AG08396 (cell line): ENCODE data around the gene LGALS8.
A peak's percentile ranks its signal among the peaks of the same experiment; 100 is the strongest.
"Not testable (repeated sequence)": the region's sequence is repeated elsewhere in the genome, so short reads cannot be mapped to it uniquely, and the experiment has no call there.

ENCODE experiments used
- DNase-seq: peaks from one replicate; pipeline ENCODE4 v3.0.0; 2012; ENCODE audit warnings: low spot score, mixed read lengths

Gene LGALS8

GRCh38 chr1:236523704-236524141, at the start of gene LGALS8:
Gene LGALS8, plus strand, starts transcription at chr1:236523982. Its CDS starts 2,089 bp downstream, at chr1:236526071.
- peak; percentile 91 for DNase-seq

- no peak for DNase-seq
Observed at GRCh38 chr1:236476019-236476418, 47.8 kb upstream of the LGALS8 start.

GRCh38 chr1:236480758-236481436, 42.9 kb upstream of the LGALS8 start:
- DNase-seq = no peak

GRCh38 chr1:236484310-236484971, 39.3 kb upstream of the LGALS8 start:
- DNase-seq = no peak

- DNase-seq = no peak
Observed at GRCh38 chr1:236486356-236487002, 37.3 kb upstream of the LGALS8 start.

DNA sequence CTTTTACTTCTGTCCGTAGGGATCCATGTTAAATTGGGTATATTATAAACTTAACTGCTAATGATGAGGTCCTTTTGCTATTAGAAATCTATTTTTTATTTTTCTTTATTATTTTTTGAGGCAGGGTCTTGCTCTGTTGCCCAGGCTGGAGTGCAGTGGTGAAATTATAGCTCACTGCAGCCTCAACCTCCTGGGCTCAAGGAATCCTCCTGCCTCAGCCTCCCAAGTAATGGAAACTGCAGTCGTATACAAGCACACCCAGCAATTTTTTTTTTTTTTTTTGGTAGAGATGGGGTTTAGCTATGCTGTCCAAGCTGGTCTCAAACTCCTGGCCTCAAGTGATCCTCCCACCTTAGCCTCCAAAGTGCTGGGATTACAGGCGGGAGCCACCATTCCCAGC, 34.6 kb upstream of the LGALS8 start:
- not testable (repeated sequence) for DNase-seq

DNA sequence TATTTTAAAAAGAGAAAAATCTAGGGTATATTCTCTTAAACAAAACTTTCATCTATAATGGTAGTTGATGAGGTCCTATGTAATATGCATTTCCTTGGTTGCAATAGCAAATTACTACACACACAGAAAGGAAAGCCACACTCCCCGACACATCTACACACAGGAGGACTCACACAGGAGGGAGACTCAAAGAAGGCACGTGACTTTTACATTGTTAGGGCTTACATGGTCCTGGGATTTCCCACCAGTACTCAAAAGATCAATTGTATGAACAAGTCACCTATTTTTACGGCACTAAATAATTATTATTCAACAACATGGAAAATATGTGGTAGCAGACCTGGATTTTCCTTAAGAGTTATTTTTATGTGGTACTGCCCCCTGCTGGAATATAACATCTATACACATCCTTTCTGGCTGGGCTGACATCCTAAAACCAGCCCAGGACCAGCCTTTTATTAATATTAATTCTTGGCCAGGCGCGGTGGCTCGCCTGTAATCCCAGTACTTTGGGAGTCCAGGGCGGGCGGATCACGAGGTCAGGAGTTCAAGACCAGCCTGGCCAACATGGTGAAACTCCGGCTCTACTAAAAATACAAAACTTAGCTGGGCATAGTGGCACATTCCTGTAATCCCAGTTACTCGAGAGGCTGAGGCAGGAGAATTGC, 33.9 kb upstream of the LGALS8 start:
- DNase-seq = peak; percentile 61

DNA sequence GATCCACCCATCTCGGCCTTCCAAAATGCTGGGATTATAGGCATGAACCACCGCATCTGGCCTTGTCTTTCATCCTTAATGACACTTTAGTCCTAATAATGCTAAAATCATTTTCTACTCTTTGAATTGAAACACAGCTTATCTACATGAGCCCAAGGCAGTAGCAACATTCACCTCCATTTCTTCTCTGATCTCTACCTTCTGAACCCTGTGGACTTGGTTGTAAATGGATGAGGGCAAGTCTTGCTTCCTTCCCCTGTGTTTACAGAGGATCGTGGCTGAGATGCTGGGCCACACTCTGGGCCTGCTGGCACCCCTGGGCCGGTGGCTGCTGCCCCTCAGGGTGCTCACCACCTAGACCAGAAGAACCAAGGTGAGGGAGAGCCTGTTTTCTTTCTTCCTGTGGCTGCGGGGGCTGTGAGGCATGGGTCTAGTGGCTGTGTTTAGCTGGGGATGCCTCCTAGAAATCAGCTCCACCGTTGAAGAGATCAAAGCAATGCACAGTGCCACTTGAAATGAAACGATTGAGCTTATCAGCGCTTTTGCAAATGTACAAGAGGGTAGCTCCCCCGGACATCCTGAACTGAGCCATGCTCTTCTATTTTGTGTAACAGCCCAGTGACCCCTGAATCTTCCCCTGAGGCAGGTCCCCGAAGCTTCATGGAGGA, 32.2 kb upstream of the LGALS8 start:
- DNase-seq = no peak

- no peak for DNase-seq
Observed at GRCh38 chr1:236492378-236492777, 31.4 kb upstream of the LGALS8 start.

DNA sequence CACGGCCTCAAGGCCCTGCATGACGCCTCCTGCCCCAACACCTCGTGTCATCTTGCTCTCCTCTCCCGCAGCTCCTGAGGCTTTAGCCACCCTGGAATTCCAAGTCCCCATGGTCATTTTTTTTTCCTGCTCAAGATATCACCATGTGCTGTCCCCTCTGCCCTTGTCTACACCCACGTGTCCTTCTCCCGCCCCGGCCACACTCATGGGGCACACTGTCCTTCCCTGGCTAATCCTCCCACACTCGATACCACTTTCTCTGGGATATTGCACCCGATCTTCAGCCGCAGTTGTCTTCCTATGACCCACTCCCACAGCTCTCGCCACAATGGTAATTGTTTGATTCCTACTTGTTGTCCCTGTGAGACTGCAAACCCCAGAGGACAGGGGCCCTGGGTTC, 29.7 kb upstream of the LGALS8 start:
- DNase-seq = no peak

DNA sequence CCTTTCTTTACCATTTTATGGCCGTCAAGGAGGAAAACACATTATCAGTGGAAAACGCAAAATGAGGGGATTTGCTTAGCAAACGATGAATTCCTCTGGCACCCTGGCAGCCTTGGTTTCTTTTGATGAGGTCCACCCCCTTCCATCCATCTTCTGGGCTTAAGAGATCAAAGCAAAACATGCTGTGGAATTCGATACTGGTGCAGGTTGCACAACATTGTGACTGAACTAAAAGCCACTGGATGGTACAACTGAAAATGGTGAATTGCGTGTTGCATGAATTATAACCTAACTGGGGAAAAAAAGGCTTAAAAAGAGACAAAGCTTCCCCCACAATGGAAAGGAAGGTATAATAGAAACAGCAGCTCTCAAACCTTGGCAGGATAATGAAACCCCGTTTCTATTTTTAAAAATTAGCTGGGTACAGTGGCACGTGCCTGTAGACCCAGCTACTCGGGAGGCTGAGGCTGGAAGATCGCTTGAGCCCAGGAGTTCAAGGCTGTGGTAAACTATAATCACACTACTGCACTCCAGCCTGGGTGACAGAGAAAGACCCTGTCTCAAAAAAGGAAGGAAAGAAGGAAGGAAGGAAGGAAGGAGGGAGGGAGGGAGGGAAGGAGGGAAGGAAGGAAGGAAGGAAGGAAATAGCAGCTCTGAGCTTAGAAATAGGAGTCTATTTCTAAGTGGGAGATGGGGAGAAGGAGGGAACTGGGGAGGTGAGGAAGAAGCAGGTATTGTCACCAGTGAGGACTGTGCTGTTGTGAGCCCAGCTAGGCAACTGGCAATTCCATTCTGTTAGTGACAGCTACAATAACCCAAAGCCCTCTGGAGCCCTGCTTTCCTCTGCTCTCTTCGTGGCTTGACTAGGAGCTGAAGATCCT, 29.0 kb upstream of the LGALS8 start:
- DNase-seq = no peak

DNA sequence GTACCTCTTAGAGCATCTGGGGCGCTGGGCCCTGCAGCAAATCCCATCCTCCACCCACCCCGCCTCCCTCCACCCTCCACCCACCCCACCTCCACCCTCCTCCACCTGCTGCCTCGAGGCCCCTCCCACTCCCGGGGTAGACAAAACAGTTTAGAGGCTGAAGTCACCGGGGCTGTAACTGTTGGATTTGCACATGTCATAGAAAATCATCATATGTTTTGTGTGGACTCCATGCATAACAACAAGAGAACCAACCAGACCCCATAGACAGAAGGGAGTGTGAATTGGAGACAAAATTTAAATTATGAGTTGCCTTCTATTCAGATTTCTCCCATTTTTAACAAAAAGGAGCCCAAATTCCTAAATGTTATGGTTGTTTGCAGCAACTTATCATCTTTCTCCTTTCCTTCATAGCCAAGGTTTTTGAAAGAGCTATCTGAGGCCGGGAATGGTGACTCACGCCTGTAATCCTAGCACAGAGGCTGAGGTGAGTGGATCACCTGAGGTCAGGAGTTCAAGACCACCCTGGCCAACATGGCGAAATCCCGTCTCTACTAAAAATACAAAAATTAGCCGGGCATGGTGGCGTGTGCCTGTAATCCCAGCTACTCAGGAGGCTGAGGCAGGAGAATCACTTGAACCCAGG, 28.2 kb upstream of the LGALS8 start:
- DNase-seq = no peak

DNA sequence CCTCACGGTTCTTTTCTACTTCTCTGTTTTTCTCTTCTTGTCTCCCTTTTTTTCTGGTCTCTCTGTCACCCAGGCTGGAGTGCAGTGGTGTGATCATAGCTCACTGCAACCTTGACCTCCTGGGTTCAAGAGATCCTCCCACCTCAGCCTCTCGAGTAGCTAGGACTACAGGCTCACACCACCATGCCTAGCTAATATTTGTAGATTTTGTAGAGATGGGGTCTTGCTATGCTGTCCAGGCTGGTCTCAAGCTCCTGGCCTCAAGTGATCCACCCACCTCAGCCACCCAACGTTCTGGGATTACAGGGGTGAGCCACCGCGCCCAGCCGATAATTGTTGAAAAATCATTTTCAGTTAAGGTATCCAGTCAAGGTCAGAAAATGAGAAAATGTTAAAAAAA, 25.9 kb upstream of the LGALS8 start:
- DNase-seq = no peak

DNA sequence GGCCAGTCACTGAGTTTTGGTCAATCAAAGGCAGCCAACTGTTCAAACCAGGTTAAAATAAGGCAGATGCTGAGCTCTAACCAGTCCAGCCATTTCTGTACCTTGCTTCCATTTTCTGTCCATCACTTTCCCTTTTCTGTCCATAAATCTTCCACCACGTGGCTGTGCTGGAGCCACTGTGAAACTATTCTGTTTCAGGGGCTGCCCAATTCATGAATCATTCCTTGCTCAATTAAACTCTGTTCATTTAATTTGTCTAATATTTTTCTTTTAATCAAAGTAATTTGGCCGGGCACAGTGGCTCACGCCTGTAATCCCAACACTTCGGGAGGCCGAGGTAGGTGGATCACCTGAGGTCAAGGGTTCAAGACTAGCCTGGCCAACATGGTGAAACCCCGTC, 22.7 kb upstream of the LGALS8 start:
- no peak for DNase-seq

GRCh38 chr1:236502579-236502971, 21.2 kb upstream of the LGALS8 start:
- DNase-seq = no peak

- DNase-seq = peak; percentile 64
Observed at GRCh38 chr1:236502972-236503639, 20.7 kb upstream of the LGALS8 start.

GRCh38 chr1:236504338-236504737, 19.4 kb upstream of the LGALS8 start:
- not testable (repeated sequence) for DNase-seq

DNA sequence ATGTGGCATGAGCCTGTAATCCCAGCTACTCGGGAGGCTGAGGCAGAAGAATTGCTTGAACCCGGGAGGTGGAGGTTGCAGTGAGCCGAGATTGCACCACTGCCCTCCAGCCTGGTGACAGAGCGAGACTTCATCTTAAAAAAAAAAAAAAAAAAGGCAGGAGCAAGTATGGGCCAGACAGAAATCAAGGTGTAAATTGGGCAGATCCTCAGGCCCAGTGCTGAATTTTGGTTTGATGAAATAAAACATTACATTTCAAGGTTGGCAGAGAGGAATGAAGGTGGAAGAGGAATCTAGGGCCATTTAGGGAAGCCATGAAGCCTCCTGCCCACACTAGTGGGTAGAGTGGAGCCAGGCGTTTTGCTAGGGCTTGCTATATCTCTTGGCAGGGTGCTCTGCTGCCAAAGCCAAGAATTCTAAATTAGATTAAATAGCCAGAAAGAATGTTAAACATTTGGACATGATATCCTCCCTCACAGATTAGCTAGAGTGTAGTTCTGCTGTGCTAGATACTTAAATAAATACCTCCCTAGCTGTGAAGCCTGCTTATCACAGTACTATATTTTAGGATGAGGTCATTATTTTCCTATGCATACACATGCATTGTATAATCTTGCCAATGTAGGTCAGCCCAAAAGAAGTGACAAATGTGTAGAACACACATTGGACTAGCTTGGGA, 16.6 kb upstream of the LGALS8 start:
- DNase-seq = peak; percentile 20

DNA sequence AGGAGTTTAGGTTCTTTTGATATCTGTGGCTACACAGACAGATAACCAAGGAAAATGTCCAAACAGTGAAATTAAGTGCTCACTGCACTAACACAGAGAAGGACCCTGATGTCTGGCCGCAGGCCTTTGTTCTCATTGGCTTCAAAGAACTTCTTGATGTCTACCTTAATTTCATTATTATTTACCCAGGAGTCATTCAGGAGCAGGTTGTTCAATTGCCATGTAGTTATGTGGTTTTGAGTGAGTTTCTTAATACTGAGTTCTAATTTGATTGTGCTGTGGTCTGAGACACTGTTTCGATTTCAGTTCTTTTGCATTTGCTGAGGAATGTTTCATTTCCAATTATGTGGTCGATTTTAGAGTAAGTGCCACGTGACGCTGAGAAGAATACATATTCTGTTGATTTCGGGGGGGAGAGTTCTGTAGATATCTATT, 15.2 kb upstream of the LGALS8 start:
- no peak for DNase-seq
